ENCODE measurements around the gene CXCR1. TPM values are rescaled to one million over a fixed set of nuclear protein-coding genes. Genes with fewer than 3 reads are reported as not detected.
"Not testable (repeated sequence)": the region's sequence is repeated elsewhere in the genome, so short reads cannot be mapped to it uniquely, and the experiment has no call there.

CXCR1 gene
- total RNA-seq, 1 experiment from 2014 or later: not detected

DNA sequence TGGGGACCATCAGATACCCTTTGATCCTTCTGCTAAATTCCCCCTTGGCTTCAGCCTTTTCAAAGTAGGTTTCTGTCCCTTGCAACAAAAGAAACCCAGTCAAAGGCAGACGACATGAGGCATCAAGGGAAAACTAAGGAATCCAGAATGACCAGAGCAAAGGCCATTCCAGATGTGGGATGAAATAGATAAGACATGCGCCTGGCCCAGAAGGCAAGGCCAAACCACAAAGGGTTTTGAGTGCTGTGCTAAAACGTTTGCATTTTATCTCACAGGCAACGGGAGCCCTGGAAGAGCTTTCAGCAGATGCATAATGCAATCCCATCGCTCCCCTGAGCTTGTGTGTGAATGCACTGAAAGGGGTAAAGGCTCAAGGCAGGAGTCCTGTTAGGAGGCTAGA, 17.7 kb downstream of the CXCR1 start:
- Histone ChIP-seq H3K4me3 (no peak overlapping the region), H3K4me1 (replicated peaks) (no peaks in the 10 kb centered on the region; the same call in 1 of the 2 replicates), H3K27me3 (replicated peaks) (peaks cover 4% of the 10 kb centered on the region; the same call in 1 of the 2 replicates), H3K27ac (no peak overlapping the region), H3K36me3 (no peaks in the 10 kb centered on the region), H3K9me3 (replicated peaks) (no peaks in the 10 kb centered on the region)
- DNase-seq (ENCODE audit: low read depth in 1 of 2, low spot score in 2 of 2): no peak

DNA sequence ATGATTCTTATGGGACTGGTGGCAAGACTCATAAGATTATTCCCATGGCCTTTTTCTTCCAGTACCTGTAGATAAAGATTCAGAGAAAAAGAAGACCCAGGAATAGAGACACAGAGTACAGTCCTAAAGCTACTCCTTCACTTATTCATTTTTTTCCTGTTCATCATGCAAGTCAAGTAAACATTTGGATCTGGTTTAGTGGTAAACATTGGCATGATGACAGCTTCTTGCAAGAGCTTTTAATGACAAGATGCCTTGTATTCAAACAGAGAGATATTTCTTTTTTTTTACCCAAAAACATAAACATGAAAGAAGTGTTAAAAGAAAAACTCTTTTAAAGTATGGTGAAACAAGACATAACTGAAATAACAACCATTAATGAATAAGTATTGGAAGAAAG, 20.7 kb downstream of the CXCR1 start:
- no peak for DNase-seq (ENCODE audit: low read depth in 1 of 2, low spot score in 2 of 2)

DNA sequence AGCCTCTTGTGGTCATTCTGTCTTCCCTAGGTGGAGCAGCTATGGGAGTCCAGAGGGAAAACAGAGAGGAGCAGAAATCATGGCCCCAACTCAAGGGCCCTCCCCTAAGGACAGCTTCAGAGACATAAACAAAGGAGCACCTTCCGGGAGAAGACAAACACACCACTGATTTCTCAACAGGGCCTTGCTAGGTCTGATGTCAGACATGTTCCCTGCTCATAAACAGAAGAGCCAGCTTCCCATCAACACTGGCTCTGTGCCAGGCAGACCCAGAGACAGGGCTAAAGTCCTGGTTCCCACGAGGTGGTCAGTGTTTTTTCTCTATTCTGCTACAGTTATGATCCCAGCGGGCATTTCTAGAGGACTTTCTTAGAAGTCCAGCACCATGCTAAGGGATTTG, 21.6 kb downstream of the CXCR1 start:
- H3K4me3 ChIP-seq: no peak overlapping the region
- H3K9me3 ChIP-seq (replicated peaks): no peaks in the 10 kb centered on the region
- no peak overlapping the region for H3K27ac ChIP-seq
- DNase-seq (ENCODE audit: low read depth in 1 of 2, low spot score in 2 of 2): no peak
- no peaks in the 10 kb centered on the region; the same call in 1 of the 2 replicates for H3K4me1 ChIP-seq (replicated peaks)
- no peaks in the 10 kb centered on the region for H3K36me3 ChIP-seq
- H3K27me3 ChIP-seq (replicated peaks): peaks cover 10% of the 10 kb centered on the region; the same call in 1 of the 2 replicates

More for the DNA sequence above, 20.7 kb downstream of the CXCR1 start:
- no peak overlapping the region for H3K27ac ChIP-seq
- no peaks in the 10 kb centered on the region for H3K9me3 ChIP-seq (replicated peaks)
- H3K4me1 ChIP-seq (replicated peaks): no peaks in the 10 kb centered on the region; the same call in 1 of the 2 replicates
- peaks cover 7% of the 10 kb centered on the region; the same call in 1 of the 2 replicates for H3K27me3 ChIP-seq (replicated peaks)
- H3K4me3 ChIP-seq: no peak overlapping the region
- H3K36me3 ChIP-seq: no peaks in the 10 kb centered on the region

DNA sequence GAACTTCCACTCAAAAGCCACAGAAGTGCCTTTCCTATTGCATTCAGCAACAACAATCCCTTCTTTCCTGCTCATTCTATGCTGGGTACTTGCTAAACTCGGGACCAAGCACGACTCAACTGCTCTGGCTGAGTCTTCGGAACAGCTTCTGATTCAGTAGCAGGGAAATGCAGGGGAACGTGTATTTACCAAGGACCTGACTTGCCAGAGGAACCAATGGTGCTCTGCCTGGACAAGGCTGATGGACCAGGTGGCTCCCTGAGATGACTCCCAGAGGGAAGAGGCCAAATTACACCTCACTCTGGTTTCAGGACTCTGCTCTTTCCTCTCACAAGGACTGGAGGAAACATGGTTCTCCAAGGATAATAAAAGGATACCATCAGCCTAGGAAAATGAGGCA, 28.7 kb downstream of the CXCR1 start:
- Histone ChIP-seq H3K27me3 (replicated peaks) (peaks cover 11% of the 10 kb centered on the region; the same call in 1 of the 2 replicates), H3K9me3 (replicated peaks) (no peaks in the 10 kb centered on the region)

DNA sequence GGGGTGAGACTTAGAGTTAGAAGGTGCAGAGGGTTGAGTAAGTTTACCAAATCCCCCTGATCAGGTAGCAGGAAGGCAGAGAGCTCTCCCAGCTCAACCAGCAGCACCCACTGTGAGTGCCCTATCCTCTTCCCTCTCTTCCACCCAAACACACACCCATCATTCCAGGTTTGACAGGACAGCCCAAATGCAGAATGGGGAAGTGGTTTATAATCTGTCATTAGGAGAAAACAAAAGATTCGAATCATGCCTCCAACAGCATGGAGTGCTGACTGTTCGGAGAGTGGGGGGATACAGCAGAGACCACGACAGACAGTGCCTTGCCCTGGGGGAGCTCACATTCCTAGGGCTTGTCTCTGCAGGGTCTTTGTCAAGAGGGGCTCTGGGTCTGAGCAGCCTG, 29.2 kb downstream of the CXCR1 start:
- no peaks in the 10 kb centered on the region for H3K36me3 ChIP-seq
- no peaks in the 10 kb centered on the region for H3K9me3 ChIP-seq (replicated peaks)
- H3K27ac ChIP-seq: no peak overlapping the region
- H3K4me1 ChIP-seq (replicated peaks): no peaks in the 10 kb centered on the region
- no peak for DNase-seq (ENCODE audit: low read depth in 1 of 2, low spot score in 2 of 2)
- H3K27me3 ChIP-seq (replicated peaks): peaks cover 11% of the 10 kb centered on the region; the same call in 1 of the 2 replicates
- H3K4me3 ChIP-seq: no peak overlapping the region

More for the DNA sequence above, 28.7 kb downstream of the CXCR1 start:
- DNase-seq (ENCODE audit: low read depth in 1 of 2, low spot score in 2 of 2): no peak
- no peak overlapping the region for H3K4me3 ChIP-seq
- no peak overlapping the region for H3K27ac ChIP-seq
- no peaks in the 10 kb centered on the region for H3K4me1 ChIP-seq (replicated peaks)
- no peaks in the 10 kb centered on the region for H3K36me3 ChIP-seq

DNA sequence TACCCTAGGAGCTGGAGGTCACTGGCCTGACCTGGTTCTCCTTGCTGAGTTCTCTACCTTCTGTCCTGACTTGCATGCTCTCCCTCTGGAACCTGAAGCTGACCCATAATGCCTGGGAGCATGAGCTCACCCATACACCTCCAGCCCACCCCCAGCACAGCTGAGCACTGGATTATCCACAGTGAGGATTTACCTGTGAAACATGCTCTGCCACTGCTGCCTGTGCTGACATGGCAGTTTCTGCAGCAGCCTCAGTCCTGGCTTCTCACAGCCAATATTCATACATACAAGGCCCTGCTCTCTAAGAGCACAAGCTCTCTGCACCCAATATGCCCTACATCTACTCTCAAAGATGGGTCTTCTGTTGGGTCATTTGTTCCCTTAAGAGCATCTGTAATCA, 35.9 kb downstream of the CXCR1 start:
- Histone ChIP-seq H3K36me3 (no peaks in the 10 kb centered on the region), H3K9me3 (replicated peaks) (peaks cover 3% of the 10 kb centered on the region; the same call in 1 of the 2 replicates), H3K27ac (no peak overlapping the region), H3K4me1 (replicated peaks) (no peaks in the 10 kb centered on the region), H3K4me3 (no peak overlapping the region), H3K27me3 (replicated peaks) (no peaks in the 10 kb centered on the region)
- no peak for DNase-seq (ENCODE audit: low read depth in 1 of 2, low spot score in 2 of 2)

DNA sequence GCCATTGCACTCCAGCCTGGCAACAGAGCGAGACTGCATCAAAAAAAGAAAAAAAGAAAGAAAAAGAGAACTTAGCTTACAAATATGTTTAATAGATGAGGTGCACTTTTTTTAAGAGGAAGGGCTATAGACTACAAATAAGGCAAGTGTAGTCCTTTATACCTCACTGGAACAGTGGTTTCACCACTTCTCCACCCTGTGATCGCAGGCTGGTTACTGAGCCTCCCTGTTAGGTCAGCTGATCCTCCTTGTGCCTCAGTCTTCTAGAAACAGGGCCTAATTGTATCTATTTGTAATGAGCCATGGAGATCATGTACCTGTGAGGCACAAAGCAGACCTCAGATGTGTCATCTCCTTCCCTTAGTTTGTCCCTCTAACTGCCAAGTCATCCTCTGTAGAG, 36.4 kb downstream of the CXCR1 start:
- Histone ChIP-seq H3K27ac (no peak overlapping the region), H3K4me1 (replicated peaks) (no peaks in the 10 kb centered on the region), H3K9me3 (replicated peaks) (peaks cover 3% of the 10 kb centered on the region; the same call in 1 of the 2 replicates), H3K36me3 (no peaks in the 10 kb centered on the region), H3K4me3 (no peak overlapping the region), H3K27me3 (replicated peaks) (no peaks in the 10 kb centered on the region)
- DNase-seq (ENCODE audit: low read depth in 1 of 2, low spot score in 2 of 2): no peak

DNA sequence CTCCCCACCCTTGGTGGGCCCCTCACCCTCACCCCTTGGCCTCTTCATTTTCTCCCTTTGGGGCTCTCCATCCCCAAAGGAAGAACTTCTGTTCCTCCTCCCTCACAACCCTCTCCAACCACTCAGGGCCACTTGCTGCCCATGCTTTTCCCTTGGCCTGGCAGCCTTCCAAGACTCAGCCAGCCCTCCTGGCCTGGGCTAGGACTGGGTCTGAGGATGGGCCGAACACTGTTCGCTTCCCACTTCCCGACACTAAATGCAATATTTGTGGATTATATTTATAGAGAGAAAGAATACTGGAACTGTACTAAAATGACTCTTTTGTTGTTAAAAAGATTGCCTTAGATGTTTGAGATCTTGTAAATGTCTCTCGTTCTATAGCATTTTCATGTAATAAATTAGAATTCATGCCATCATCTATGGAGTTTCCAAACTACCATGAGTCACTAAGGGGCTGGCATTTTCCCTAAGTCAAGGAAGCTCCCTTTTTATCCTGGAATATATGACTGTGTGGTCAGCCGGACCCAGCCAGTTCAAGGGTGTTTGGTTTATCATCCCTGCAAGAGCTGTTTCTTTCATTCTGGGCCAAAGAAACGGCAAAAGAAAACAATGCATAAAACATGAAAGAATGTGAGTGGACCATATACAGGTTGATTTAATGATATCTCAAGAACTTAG, 37.2 kb downstream of the CXCR1 start:
- H3K27me3 ChIP-seq (replicated peaks): no peaks in the 10 kb centered on the region
- H3K9me3 ChIP-seq (replicated peaks): peaks cover 3% of the 10 kb centered on the region; the same call in 1 of the 2 replicates
- no peak for DNase-seq (ENCODE audit: low read depth in 1 of 2, low spot score in 2 of 2)
- no peaks in the 10 kb centered on the region for H3K36me3 ChIP-seq
- no peak overlapping the region for H3K4me3 ChIP-seq
- no peaks in the 10 kb centered on the region for H3K4me1 ChIP-seq (replicated peaks)
- no peak overlapping the region for H3K27ac ChIP-seq

DNA sequence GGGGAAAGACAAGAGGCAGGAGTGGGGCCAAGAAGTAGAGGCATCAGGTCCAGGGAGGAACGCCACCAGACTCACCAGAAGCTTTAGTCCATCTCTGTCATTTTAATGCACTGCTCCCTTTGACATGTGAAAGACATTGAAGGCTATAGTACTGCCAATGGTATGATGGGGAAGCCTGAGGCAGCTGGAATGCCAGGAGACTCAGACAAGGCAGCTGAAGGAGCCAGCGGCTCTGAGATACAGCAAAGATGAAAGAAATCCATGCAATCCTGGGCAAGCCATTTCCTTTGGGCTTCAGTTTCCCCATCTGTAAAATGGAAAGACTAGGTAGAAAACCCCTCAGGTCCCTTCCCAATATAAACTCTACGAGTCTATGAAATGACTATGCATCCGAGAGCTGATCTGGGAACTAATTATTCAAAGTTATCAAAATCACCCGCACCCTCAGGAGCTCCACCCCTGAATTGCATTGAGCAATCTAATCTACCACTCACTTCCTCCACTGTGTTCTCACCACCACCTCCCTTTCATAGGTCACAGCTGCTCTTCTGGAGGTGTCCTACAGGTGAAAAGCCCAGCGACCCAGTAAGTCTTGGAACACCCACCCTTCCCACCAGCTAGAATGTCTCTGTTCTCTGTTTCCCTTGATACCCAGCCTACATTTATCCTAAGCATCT, 37.8 kb downstream of the CXCR1 start:
- Histone ChIP-seq H3K27ac (no peak overlapping the region), H3K4me1 (replicated peaks) (no peaks in the 10 kb centered on the region), H3K9me3 (replicated peaks) (peaks cover 3% of the 10 kb centered on the region; the same call in 1 of the 2 replicates), H3K27me3 (replicated peaks) (no peaks in the 10 kb centered on the region), H3K36me3 (no peaks in the 10 kb centered on the region), H3K4me3 (no peak overlapping the region)
- DNase-seq (ENCODE audit: low read depth in 1 of 2, low spot score in 2 of 2): no peak

DNA sequence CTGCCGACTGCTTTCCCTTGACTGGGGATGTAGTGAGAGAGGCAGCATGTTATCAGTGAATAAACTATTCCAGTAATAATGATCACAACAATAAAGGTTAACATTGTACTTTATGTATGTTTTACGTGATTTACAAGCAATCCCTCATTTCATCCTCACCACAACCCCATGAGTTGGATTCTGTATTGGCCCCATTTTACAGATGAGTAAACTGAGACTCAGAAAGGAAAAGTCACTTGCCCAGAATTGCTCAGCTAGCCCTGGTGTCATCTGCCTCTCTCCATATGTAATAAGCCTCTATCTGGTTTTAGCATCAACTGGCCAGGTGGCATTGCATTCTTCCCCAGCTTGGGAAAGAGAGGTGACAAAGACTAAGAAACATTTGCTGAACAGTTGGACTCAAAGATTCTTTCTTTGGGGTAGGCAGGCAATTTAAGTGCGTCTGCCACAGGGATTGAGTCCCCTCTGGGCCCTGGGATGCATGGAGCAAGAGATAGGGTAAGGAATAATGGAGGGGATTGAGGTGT, 38.8 kb downstream of the CXCR1 start:
- H3K27ac ChIP-seq: no peak overlapping the region
- peaks cover 3% of the 10 kb centered on the region; the same call in 1 of the 2 replicates for H3K9me3 ChIP-seq (replicated peaks)
- H3K4me1 ChIP-seq (replicated peaks): no peaks in the 10 kb centered on the region
- H3K27me3 ChIP-seq (replicated peaks): no peaks in the 10 kb centered on the region
- H3K4me3 ChIP-seq: no peak overlapping the region
- no peak for DNase-seq (ENCODE audit: low read depth in 1 of 2, low spot score in 2 of 2)
- H3K36me3 ChIP-seq: no peaks in the 10 kb centered on the region

DNA sequence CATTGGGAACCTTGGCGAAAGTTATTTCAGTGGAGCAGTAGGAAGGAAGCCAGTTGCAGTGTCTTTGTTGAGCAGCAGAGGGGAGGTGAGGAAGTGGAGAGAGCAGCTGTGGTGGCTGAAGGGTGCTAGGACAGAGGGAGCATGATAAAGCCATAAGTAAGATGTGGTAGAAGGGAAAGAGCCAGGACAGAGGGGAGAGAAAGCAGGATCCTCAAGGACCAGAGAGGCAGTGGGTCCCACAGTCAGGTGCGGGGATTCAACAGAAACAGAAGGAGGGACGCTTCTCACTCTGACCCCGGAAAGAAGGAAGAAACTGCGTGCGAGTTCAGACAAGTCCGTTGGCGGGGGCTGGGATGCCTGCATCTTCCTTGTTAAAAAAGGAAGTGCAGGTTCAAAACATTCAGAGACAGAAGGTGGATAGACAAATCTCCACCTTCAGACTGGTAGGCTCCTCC, 41.1 kb downstream of the CXCR1 start, which contains the start of gene CXCR2:
CXCR2 (plus strand) TSS at position 403 of the 455 bp plus-strand sequence. CDS start 8,774 bp downstream, outside the sequence.
- H3K9me3 ChIP-seq (replicated peaks): no peaks in the 10 kb centered on the region
- DNase-seq (ENCODE audit: low read depth in 1 of 2, low spot score in 2 of 2): no peak

DNA sequence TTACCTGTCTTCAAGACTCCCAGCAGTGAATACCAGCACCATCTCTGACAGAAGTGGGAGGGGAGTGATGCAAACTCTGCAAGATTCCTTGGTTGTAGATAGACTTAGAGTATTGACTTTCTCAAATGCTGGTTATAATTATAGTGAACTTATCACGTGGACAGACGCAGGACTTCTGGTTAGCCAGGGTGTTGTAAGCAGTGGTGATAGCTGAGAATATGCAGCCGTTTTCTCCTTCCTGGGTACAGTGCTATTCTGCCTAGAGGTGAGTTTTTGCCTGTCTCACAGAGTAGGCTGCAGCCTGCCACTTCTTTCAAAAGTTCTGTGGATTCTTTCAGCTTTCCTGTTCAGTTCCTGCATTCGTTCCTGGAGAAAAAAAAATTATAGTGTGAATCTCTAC, 41.7 kb downstream of the CXCR1 start:
- Histone ChIP-seq H3K27me3 (replicated peaks) (no peaks in the 10 kb centered on the region), H3K27ac (no peak overlapping the region), H3K4me1 (replicated peaks) (no peaks in the 10 kb centered on the region), H3K9me3 (replicated peaks) (no peaks in the 10 kb centered on the region), H3K36me3 (no peaks in the 10 kb centered on the region), H3K4me3 (no peak overlapping the region)
- no peak for DNase-seq (ENCODE audit: low read depth in 1 of 2, low spot score in 2 of 2)

More for the DNA sequence above, 41.1 kb downstream of the CXCR1 start, which contains the start of gene CXCR2:
- Histone ChIP-seq H3K27me3 (replicated peaks) (no peaks in the 10 kb centered on the region), H3K36me3 (no peaks in the 10 kb centered on the region), H3K4me3 (no peak within 1 kb of the TSS), H3K4me1 (replicated peaks) (no peaks in the 10 kb centered on the region), H3K27ac (no peak within 1 kb of the TSS)

DNA sequence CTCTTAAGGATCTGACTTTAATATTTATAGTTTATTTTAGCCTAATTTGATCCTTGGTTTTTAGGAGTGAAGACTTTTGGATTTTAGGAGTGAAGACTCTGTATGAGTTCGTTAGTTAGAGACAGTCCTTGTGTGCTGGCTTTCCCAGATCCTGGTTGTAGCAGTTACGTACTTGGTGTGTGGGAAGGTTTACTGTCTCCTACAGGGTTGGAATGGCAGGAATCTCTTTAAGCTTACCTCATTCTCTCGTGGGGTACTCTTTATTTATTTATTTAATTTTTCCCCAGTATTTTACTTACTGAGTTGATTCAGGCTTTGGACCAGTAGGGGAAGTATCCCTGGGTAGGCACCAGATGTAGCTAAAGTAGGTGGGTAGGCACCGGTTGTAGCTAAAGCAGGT, 42.8 kb downstream of the CXCR1 start:
- Histone ChIP-seq H3K9me3 (replicated peaks) (no peaks in the 10 kb centered on the region), H3K4me1 (replicated peaks) (no peaks in the 10 kb centered on the region), H3K4me3 (no peak overlapping the region), H3K27me3 (replicated peaks) (no peaks in the 10 kb centered on the region), H3K27ac (no peak overlapping the region), H3K36me3 (no peaks in the 10 kb centered on the region)
- no peak for DNase-seq (ENCODE audit: low read depth in 1 of 2, low spot score in 2 of 2)

DNA sequence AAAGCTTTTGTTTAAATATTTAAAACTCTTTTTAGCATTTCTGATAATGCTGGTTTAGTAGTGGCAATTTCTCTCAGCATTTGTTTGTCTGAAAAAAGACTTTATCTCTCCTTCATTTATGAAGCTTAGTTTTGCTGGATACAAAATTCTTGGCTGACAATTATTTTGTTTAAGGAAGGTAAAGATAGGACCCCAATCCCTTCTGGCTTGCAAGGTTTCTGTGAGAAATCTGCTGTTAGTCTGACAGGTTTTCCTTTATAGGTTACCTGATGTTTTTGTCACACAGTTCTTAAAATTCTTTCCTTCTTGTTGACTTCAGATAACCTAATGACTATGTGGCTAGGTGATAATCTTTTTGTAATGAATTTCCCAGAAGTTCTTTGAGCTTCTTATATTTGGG, 44.5 kb downstream of the CXCR1 start:
- not testable (repeated sequence) for H3K4me3 ChIP-seq; H3K36me3 ChIP-seq; H3K27me3 ChIP-seq (replicated peaks); H3K4me1 ChIP-seq (replicated peaks); H3K9me3 ChIP-seq (replicated peaks); DNase-seq (ENCODE audit: low read depth in 1 of 2, low spot score in 2 of 2); H3K27ac ChIP-seq
